Mucosa of rectum (tissue), 2 donors: ENCODE data around the gene DNAH17.

Experiments
- H3K27ac ChIP-seq, 2 donors: one replicate each; pipeline ENCODE4 v1.7.0; 2013; ENCODE audit warnings: inconsistent platforms in 2 of 2, low read depth in 2 of 2, low read length in 2 of 2
- H3K27me3 ChIP-seq, 2 donors: one replicate each; pipeline ENCODE4 v1.7.0; 2013; ENCODE audit warnings: low read length in 2 of 2; ENCODE audit not compliant: control insufficient read depth in 2 of 2, insufficient read depth in 2 of 2
- H3K36me3 ChIP-seq, 2 donors: one replicate each; pipeline ENCODE4 v1.7.0; 2013; ENCODE audit warnings: low read length in 2 of 2; ENCODE audit not compliant: control insufficient read depth in 2 of 2, insufficient read depth in 2 of 2
- H3K4me1 ChIP-seq, 2 donors: one replicate each; pipeline ENCODE4 v1.7.0; 2013; ENCODE audit warnings: low read length in 2 of 2, mild to moderate bottlenecking in 1 of 2; ENCODE audit not compliant: control insufficient read depth in 2 of 2, insufficient read depth in 2 of 2
- H3K4me3 ChIP-seq, 2 donors: one replicate each; pipeline ENCODE4 v1.7.0; 2013; ENCODE audit warnings: low read length in 2 of 2
- H3K9ac ChIP-seq, 2 donors: one replicate each; pipeline ENCODE4 v1.7.0; 2013; ENCODE audit warnings: low read length in 2 of 2, low read depth in 1 of 2, mild to moderate bottlenecking in 1 of 2
- H3K9me3 ChIP-seq, 2 donors: one replicate each; pipeline ENCODE4 v1.7.0; 2013; ENCODE audit warnings: low read length in 2 of 2; ENCODE audit not compliant: control insufficient read depth in 2 of 2
- donor health status: healthy.
- donor health status: Normal muscosa, but diverticular disease.

The DNAH17 gene

DNA sequence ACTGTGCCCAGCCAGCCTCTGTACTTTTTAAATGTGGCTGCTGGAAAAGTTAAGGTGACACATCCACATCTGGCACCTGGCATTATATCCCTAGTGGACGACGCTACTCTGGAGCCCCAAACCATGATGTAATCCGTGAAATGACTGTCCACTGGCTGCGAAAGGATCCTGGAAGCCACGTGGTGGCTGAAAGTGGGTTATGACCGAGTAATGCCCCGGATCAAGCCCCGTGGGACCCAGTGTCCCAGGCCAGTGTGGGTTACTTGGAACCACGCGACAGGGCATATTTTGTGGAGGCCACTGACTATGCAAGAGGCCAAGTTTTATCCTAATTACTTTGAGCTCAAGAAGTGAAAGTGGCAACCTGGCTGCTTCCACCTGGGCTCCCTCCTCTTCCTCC lies 119.1 kb downstream of the DNAH17 start:
- H3K4me3 ChIP-seq = no peak overlapping the region
- no peak overlapping the region for H3K27ac ChIP-seq
- no peaks in the 10 kb centered on the region for H3K27me3 ChIP-seq
- H3K4me1 ChIP-seq = no peaks in the 10 kb centered on the region
- H3K9me3 ChIP-seq = no peaks in the 10 kb centered on the region
- H3K36me3 ChIP-seq = no peaks in the 10 kb centered on the region
- no peak overlapping the region for H3K9ac ChIP-seq

DNA sequence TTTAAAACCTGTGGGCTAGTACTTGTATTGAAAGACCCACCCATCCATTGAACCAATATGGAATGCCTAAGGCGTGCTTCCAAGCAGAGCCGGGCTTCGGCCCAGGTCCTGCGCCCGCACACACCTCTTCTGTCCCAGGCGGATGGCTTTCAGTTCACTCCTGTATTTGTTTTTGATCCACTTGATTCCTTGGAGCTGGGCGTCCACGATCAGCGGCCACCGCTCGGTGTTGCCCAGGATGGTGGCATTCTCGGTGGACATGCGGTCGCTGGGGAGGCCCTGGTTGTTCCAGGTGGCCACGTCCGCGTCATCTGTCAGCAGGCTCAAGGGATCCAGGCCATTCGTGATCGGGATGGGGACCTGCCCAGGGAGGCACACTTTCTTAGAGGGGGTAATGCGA lies 122.8 kb downstream of the DNAH17 start:
- H3K4me1 ChIP-seq = no peaks in the 10 kb centered on the region
- no peaks in the 10 kb centered on the region for H3K9me3 ChIP-seq
- no peak overlapping the region for H3K27ac ChIP-seq
- H3K4me3 ChIP-seq = no peak overlapping the region
- no peaks in the 10 kb centered on the region for H3K27me3 ChIP-seq
- H3K36me3 ChIP-seq = no peaks in the 10 kb centered on the region
- no peak overlapping the region for H3K9ac ChIP-seq

- no peak overlapping the region for H3K9ac ChIP-seq
- no peaks in the 10 kb centered on the region for H3K27me3 ChIP-seq
- no peaks in the 10 kb centered on the region for H3K4me1 ChIP-seq
- H3K36me3 ChIP-seq = no peaks in the 10 kb centered on the region
- no peak overlapping the region for H3K4me3 ChIP-seq
- H3K9me3 ChIP-seq = no peaks in the 10 kb centered on the region
- no peak overlapping the region for H3K27ac ChIP-seq
Observed at GRCh38 chr17:78451753-78452152, 125.4 kb downstream of the DNAH17 start.

DNA sequence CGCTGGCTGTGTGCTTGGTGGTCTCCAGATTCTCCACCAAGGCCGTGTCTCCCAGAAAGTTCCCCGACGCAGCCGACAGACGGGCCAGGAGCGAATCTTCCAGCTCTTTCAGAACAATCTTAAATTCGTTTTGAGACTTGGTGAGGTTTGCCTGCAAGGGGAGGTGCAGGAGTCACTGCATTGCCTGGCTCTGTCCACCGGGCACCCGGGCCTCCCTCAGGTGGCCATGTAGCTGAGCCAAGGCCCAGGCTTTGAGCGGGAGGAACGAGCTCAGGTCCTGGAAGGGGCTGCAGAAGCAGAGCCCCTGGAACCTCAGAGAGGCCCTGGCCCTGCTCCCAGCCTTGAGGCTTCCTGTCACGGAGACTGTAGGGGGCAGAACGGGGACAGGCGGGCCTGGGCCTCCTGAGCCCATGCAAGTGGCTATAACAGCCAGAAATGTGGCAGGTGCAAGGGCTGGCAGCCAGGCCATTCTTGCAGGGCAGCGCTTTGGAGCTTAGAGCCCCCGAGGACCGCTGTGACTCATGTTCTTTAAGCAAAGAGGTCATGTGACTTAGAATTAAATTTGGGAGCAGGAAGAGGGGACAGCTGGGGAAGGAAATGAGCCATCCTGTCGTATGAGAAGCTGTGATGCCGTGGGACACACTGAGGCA lies 126.4 kb downstream of the DNAH17 start:
- H3K9ac ChIP-seq = no peak overlapping the region
- H3K36me3 ChIP-seq = no peaks in the 10 kb centered on the region
- peaks cover 0 to 2% of the 10 kb centered on the region in 2 donors for H3K27me3 ChIP-seq
- H3K4me1 ChIP-seq = no peaks in the 10 kb centered on the region
- H3K27ac ChIP-seq = no peak overlapping the region
- H3K4me3 ChIP-seq = no peak overlapping the region
- H3K9me3 ChIP-seq = no peaks in the 10 kb centered on the region

- no peaks in the 10 kb centered on the region for H3K9me3 ChIP-seq
- no peak overlapping the region for H3K9ac ChIP-seq
- H3K4me3 ChIP-seq = no peak overlapping the region
- no peak overlapping the region for H3K27ac ChIP-seq
- no peaks in the 10 kb centered on the region for H3K36me3 ChIP-seq
- no peaks in the 10 kb centered on the region for H3K4me1 ChIP-seq
- H3K27me3 ChIP-seq = peaks cover 0 to 2% of the 10 kb centered on the region in 2 donors
Observed at GRCh38 chr17:78449983-78450595, 127.1 kb downstream of the DNAH17 start.

DNA sequence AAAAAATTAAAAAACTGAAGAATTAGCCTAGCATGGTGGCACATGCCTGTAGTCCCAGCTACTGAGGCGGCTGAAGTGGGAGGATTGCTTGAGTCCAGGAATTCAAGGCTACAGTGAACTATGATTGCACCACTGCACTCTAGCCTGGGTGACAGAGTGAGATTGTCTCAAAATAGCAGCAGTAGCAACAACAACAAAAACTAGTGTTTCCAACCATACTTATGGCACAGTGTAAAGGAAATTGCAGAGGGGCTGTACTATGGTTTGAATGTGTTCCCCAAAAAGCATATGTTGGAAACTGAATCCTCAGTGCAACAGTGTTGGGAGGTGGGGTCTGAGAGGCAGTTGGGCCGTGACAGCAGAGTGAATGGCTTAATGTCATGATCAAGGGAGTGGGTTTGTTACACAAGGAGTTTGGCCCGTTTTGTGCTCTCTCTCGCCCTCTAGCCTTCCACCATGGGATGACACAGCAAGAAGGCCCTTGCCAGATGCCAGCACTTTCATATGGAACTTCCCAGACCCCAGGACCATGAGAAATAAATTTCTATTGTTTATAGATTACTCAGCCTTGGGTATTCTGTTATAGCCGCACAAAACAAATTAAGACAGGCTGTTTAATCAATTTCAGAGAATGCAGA lies 128.7 kb downstream of the DNAH17 start:
- Histone ChIP-seq H3K9ac (no peak overlapping the region), H3K27ac (no peak overlapping the region), H3K27me3 (peaks cover 0 to 2% of the 10 kb centered on the region in 2 donors), H3K9me3 (no peaks in the 10 kb centered on the region), H3K4me1 (no peaks in the 10 kb centered on the region), H3K4me3 (no peak overlapping the region), H3K36me3 (no peaks in the 10 kb centered on the region)

DNA sequence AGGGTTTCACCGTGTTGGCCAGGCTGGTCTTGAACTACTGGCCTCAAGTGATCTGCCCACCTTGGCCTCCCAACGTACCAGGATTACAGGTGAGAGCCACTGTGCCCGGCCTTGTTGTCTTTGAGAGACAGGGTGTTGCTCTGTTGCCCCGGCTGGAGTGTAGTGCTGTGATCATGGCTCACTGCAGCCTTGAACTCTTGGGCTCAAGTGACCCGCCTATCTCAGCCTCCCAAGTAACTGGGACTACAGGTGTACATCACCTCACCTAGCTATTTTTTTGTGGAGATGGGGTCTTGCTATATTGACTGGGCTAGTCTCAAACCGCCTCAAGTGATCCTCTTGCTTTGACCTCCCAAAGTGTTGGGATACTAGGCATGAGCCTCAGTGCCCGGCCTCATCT lies 130.4 kb downstream of the DNAH17 start:
- Histone ChIP-seq H3K4me1 (no peaks in the 10 kb centered on the region), H3K27ac (no peak overlapping the region), H3K4me3 (no peak overlapping the region), H3K9ac (no peak overlapping the region), H3K9me3 (no peaks in the 10 kb centered on the region), H3K27me3 (peaks cover 0 to 2% of the 10 kb centered on the region in 2 donors), H3K36me3 (no peaks in the 10 kb centered on the region)

- no peak overlapping the region for H3K27ac ChIP-seq
- no peaks in the 10 kb centered on the region for H3K4me1 ChIP-seq
- H3K9me3 ChIP-seq = no peaks in the 10 kb centered on the region
- no peak overlapping the region for H3K4me3 ChIP-seq
- H3K36me3 ChIP-seq = no peaks in the 10 kb centered on the region
- H3K9ac ChIP-seq = no peak overlapping the region
- H3K27me3 ChIP-seq = peaks cover 0 to 2% of the 10 kb centered on the region in 2 donors
Observed at GRCh38 chr17:78444392-78444791, 132.8 kb downstream of the DNAH17 start.

- H3K27me3 ChIP-seq = peaks cover 0 to 2% of the 10 kb centered on the region in 2 donors
- H3K9ac ChIP-seq = no peak overlapping the region
- H3K9me3 ChIP-seq = no peaks in the 10 kb centered on the region
- no peaks in the 10 kb centered on the region for H3K36me3 ChIP-seq
- H3K4me1 ChIP-seq = no peaks in the 10 kb centered on the region
- no peak overlapping the region for H3K4me3 ChIP-seq
- no peak overlapping the region for H3K27ac ChIP-seq
Observed at GRCh38 chr17:78442648-78443218, 134.5 kb downstream of the DNAH17 start.

- H3K9me3 ChIP-seq = no peaks in the 10 kb centered on the region
- H3K9ac ChIP-seq = no peak overlapping the region
- no peaks in the 10 kb centered on the region for H3K36me3 ChIP-seq
- H3K4me3 ChIP-seq = no peak overlapping the region
- H3K4me1 ChIP-seq = no peaks in the 10 kb centered on the region
- H3K27me3 ChIP-seq = peaks cover 4 to 7% of the 10 kb centered on the region in 2 donors
- H3K27ac ChIP-seq = no peak overlapping the region
Observed at GRCh38 chr17:78441271-78441971, 135.8 kb downstream of the DNAH17 start.
